ENCODE measurements around the gene KIAA0825.

KIAA0825 gene

DNA sequence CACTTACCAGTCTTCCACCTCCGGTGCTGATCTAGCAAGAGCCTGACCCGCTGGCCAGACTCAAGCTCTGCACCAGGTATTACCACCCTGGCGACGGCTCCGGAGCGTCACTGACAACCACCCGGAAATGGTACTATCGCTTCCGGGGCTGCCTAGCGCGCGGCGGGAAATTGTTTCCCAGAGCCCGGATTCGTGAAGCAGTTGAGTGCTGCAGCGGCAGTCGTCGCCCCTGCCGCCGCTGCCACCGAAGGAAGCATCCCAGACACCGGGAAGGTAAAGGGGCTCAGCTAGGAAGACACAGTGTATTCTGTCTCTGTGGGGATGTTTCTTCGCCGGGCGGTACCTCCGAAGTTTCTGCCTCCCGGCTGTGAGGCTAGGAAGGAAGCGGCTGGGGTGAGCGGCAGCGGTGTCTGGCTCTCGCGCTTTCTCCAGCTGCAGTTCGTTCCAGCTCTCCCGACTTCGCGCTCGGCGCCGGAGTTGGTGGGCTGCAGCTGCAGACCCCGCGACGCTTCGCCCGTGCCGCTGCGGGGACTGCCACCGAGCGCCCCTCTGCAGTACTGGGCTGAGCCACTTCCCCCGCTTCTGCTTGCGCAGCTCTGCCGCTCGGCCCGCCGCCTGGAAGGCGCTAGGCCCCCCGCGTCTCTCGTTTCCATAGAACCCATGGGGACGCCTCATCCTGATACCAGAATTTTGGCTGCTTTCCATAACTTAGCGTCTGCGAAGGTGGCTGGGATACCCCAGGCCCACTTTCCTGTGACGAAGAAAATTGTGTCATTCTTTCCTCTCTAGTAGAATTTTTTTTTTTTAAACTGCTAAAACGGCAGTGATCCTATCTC lies at the start of gene KIAA0825, which contains the start of gene SLF1:
Gene KIAA0825 (minus strand): TSS at position 112 of the 836 bp plus-strand sequence. CDS start 81,478 bp downstream, outside the sequence.
Gene SLF1 (plus strand): TSS at position 177 of the 836 bp plus-strand sequence. CDS start 10,142 bp downstream, outside the sequence.
- peak; percentile 84 to 99 (median 92) for DNase-seq
- intact Hi-C loops (cut with DNase I): no loop called here

DNA sequence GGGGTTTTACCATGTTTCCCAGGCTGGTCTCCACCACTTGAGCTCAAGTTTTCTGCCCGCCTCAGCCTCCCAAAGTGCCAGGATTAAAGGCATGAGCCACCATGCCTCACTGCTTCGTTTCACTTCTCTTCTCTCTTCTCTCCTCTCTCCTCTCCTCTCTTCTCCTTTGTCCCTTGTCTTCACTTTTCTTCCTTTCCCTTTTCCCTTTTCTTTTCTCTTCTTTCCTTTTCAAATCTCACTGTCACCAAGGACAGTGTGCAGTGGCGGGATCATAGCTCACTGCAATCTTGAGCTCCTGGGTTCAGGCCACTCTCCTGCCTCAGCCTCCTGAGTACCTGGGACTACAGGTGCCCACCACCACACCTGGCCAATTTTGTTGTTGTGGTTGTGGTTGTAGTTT lies 49.5 kb upstream of the KIAA0825 start:
- no peak for DNase-seq

DNA sequence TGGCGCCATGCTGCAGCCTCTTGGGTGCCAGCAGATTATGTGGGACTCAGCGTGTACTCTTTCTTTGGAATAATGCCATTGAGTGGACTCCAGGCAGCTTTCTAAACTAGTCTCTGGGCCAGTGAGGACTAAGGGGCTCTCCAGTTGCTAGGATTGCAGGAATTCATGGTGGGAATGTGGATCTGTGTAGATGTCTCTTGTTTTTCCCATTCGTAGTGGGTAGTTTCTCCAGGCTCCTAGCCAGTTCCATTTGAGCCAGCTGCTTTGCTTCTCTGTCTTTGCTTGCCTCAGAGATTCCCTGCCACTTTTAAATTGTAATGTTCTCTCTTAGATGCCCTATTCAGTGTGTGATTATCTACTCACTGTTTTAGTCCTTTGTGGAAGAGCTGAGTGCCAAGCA lies 42.7 kb upstream of the KIAA0825 start:
- intact Hi-C loops (cut with DNase I): no loop called here
- DNase-seq: no peak

More for the DNA sequence above, 49.5 kb upstream of the KIAA0825 start:
- intact Hi-C loops (cut with DNase I): no loop called here

- no peak for DNase-seq
- intact Hi-C loops (cut with DNase I): no loop called here
Observed at GRCh38 chr5:94660506-94660905, 42.1 kb upstream of the KIAA0825 start.

GRCh38 chr5:94658272-94658671 lies 39.9 kb upstream of the KIAA0825 start:
- intact Hi-C loops (cut with DNase I): no loop called here
- DNase-seq: no peak

- intact Hi-C loops (cut with DNase I): no loop called here
- no peak for DNase-seq
Observed at GRCh38 chr5:94649874-94650273, 31.5 kb upstream of the KIAA0825 start.

DNA sequence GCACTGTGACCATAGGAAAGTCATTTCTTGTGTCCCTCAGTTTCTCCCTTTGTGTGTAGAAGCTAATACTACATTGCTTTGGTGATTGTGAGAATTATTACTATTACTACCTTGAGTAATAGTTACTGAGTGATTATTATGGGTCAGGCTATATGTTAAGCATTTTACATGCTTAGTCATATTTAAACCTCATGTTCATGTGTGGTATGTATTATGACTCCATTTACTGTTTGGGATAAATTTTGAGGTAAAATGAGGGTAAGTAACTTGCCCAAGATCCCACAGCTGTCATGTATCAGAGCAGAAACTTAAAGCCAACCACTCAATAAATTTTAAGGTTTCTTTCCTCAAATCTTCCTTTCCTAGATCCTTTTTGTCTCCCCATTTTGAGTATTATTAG lies 28.4 kb upstream of the KIAA0825 start:
- intact Hi-C loops (cut with DNase I): no loop called here
- DNase-seq: no peak

GRCh38 chr5:94645053-94645452 lies 26.6 kb upstream of the KIAA0825 start:
- no peak for DNase-seq
- intact Hi-C loops (cut with DNase I): no loop called here

- no peak for DNase-seq
- intact Hi-C loops (cut with DNase I): no loop called here
Observed at GRCh38 chr5:94640176-94640575, 21.8 kb upstream of the KIAA0825 start.

DNA sequence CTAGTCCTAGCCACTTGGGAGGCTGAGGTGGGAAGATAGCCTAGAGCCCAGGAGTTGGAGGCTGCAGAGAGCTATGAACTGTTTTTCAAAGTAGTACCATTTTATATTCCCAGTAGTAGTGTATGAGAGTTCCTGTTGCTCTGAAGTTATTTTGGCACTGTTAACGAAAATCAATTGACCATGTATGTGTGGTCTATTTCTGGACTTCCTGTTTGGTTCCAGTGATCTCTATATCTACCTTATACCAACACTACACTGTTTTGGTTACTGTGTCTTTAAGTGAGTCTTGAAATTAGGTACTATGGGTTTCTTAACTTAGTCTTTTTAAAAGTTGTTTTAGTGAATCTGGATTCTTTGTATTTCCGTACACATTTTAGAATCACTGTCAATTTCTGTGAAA lies 13.6 kb upstream of the KIAA0825 start:
- DNase-seq: no peak
- intact Hi-C loops (cut with DNase I): no loop called here

- intact Hi-C loops (cut with DNase I): no loop called here
- DNase-seq: no peak
Observed at GRCh38 chr5:94627191-94627590, 8.8 kb upstream of the KIAA0825 start.

- intact Hi-C loops (cut with DNase I): no loop called here
Observed at GRCh38 chr5:94623877-94624276, 5.5 kb upstream of the KIAA0825 start.

GRCh38 chr5:94623011-94623410 lies 4.6 kb upstream of the KIAA0825 start:
- DNase-seq: no peak

More at GRCh38 chr5:94623877-94624276, 5.5 kb upstream of the KIAA0825 start:
- no peak for DNase-seq

DNA sequence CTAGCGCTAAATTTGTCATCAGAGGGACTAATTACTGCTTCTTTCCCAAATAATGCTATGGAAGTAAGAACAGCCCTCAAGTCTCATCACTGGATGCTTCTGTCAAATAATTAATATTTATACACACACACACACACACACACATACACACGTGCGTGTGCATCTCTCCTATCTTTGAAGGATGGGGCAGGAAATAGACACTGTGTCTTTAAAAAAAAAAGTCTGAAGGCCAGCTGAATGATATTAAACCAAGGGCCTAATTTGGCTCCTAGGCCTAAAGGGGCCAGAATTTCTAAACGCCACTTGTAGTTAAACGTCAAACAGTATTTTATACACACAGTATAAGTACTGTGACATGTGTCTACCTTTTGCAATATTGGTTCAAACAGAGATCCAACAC lies 3.4 kb upstream of the KIAA0825 start:
- intact Hi-C loops (cut with DNase I): no loop called here
- no peak for DNase-seq

More at GRCh38 chr5:94623011-94623410, 4.6 kb upstream of the KIAA0825 start:
- intact Hi-C loops (cut with DNase I): no loop called here

DNA sequence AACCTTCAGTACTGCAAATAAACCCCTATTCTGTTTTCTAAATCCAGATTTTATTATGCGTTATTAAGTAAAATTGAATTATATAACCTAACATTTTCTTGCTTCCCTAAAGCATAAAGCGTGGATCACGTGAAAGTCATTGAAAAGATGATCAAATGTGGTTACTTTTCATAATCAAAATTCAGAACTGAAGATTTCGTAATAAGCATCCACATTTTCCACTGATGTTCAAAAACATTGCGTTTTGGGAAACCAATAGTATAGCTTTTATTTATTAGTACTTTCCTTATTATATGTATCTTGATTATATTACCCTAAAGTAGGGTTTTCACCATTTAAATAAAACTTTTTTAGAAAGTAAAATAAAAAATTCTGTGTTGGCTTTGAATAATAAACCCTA lies 1.9 kb upstream of the KIAA0825 start:
- intact Hi-C loops (cut with DNase I): no loop called here

GRCh38 chr5:94618029-94618492 lies 343 bp downstream of the KIAA0825 start:
- intact Hi-C loops (cut with DNase I): no loop called here

More for the DNA sequence above, 1.9 kb upstream of the KIAA0825 start:
- no peak for DNase-seq

DNA sequence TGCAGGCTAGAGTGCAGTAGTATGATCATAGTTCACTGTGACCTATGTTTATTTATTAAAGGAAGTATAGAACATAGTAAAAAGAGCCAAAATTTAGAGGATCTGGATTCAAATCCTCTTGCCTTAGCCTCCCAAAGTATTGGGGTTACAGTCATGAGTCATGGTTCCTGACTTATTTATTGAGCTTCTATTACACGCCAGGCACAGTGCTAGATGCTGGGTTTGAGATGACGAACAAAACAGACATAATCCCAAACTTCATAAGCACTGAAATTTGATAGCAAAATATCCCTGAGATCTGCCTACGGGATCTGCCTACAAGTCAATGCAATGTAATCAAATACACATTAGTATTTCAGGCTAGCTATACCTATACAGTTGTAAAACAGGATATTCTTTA lies 2.5 kb downstream of the KIAA0825 start:
- intact Hi-C loops (cut with DNase I): no loop called here
- no peak for DNase-seq

More at GRCh38 chr5:94618029-94618492, 343 bp downstream of the KIAA0825 start:
- peak in 8 of 10 donors; percentile 28 to 89 (median 33) for DNase-seq

DNA sequence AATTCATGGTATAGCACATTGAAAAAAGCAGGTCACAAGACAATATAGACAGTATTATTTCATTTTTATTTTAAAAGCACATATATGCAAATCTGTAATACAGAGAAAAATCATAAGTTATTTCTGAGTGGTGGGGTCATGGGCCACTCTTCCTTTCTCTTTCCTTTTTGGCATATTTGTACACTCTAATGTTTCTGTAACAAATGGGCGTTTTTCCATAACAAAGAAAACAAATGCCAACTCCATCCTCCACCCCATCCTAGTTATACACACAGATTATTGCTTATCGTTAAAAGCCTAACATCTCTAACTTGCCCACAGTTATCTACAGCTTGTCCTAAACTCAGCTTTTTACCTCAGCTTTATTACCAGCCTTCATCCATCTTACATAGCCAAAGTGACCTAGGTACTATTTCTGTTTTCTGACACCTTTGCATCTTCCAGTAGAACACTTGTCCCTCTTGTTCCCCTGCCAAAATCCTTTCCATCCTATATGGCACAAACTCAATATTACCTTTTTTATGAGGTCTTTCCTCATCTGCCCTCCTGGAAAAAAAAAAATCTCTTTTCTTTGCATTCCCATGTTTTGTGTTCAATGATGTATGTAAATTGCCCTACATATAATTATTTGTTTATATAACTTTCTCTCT lies 4.1 kb downstream of the KIAA0825 start:
- intact Hi-C loops (cut with DNase I): no loop called here
- DNase-seq: no peak

- intact Hi-C loops (cut with DNase I): no loop called here
- no peak for DNase-seq
Observed at GRCh38 chr5:94613583-94613982, 4.8 kb downstream of the KIAA0825 start.

- DNase-seq: peak in 1 of 10 donors; percentile 56
- intact Hi-C loops (cut with DNase I): no loop called here
Observed at GRCh38 chr5:94595281-94595840, 23.0 kb downstream of the KIAA0825 start.

Measured in posterior cingulate gyrus (tissue), 11 donors.